Embryonic facial prominence (tissue), 1 donor: ENCODE measurements around the gene PGD.
A peak's percentile ranks its signal among the peaks of the same experiment; 100 is the strongest.
"Not testable (repeated sequence)": the region's sequence is repeated elsewhere in the genome, so short reads cannot be mapped to it uniquely, and the experiment has no call there.

ENCODE experiments used
- DNase-seq: peaks from one replicate; pipeline ENCODE4 v3.0.0-alpha.2; 2016; ENCODE audit errors: extremely low spot score

PGD gene

DNA sequence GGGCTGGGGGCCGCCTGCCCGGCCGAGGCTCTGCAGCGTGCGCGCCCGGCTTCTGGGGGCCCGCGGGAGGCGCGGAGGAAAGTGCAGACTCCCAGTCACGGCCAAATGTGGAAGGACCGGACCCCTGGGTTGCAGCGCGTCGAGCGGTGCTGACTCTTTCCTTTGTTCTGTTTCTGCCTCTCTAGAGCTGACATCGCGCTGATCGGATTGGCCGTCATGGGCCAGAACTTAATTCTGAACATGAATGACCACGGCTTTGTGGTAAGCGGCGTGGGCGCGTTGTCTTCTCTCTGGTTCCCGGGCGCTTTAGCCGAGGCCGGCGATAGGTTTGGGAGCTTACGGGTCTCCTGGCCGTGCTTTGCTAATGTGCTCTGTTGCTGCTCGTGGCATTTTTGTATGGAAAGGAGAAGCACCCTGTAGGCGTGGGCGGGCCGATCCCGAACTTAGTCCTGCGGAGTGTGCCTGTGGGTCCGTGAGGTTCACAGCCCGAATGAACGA, 629 bp downstream of the PGD start:
- DNase-seq = peak; percentile 24

DNA sequence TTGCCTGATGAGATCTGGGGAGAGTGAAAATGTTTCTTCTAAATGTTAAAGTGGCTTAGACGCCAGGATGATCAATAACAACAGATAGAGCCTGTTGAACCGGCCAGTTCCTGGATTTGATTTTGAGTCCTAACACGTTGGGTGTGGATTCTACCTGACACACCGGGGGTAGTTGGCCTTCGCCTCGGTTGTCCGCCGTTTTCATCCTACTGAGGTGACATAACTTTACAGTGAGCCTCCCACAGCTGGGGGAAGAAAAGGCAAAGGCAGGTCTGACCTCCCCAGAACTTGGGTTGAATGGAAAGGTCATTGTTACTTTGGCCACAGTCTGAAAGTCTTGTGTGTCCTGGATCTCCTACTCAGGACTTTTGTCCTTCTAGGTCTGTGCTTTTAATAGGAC, 1.1 kb downstream of the PGD start:
- DNase-seq = no peak

DNA sequence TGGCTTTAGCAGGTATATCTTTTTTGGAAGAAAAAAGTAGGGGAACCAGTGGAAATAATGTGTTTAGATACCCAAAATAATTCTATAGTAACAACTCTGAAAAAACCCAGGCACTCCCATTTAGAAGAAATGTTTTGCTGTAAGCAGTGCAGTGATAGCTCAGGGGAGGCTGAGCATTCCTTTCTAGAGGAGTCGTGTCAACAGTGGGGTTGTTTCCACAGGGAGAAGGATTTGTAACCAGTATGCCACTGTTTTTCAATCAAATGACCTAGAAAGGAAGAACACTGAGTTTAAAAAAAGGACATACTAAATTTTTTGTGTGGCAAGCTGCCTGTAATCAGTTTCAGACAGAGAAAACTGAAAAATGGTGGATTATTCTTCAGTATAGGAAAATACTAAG, 2.4 kb downstream of the PGD start:
- no peak for DNase-seq

DNA sequence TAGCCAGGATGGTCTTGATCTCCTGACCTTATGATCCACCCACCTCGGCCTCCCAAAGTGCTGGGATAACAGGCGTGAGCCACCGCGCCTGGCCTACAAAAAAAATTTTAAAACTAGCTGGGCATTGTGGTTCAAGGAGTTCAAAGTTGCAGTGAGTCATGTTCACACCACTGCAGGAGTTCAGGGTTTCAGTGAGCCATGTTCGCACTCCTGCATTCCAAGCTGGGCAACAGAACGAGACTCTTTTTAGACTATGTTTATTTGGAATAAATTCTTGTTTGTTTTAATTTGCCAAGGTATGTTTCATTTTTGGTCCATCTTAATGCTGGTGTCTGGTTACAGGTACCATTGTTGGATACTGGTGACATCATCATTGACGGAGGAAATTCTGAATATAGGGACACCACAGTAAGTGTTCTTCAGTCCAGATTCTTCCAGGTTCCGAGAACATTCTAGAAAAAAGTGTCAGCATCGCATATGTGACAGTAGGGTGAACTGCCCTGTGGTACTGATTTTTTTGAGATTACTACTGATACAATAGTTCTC, 3.9 kb downstream of the PGD start:
- DNase-seq = no peak

DNA sequence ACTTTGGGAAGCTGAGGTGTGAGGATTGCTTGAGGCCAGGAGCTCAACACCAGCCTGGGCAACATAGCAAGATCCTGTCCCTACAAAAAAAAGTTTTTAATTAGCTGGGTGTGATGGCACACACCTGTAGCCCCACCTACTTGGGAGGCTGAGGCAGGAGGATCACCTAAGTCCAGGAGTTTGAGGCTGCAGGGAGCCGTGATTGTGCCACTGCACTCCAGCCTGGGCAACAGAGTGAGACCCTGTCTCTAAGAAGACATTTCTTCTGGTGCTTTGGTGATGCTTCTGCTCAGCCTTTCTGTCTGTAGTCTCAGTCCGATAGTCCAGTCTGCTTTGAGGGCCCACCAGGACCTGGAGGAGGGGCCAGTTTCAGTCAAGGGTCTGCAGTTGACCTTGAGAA, 8.3 kb downstream of the PGD start:
- no peak for DNase-seq

DNA sequence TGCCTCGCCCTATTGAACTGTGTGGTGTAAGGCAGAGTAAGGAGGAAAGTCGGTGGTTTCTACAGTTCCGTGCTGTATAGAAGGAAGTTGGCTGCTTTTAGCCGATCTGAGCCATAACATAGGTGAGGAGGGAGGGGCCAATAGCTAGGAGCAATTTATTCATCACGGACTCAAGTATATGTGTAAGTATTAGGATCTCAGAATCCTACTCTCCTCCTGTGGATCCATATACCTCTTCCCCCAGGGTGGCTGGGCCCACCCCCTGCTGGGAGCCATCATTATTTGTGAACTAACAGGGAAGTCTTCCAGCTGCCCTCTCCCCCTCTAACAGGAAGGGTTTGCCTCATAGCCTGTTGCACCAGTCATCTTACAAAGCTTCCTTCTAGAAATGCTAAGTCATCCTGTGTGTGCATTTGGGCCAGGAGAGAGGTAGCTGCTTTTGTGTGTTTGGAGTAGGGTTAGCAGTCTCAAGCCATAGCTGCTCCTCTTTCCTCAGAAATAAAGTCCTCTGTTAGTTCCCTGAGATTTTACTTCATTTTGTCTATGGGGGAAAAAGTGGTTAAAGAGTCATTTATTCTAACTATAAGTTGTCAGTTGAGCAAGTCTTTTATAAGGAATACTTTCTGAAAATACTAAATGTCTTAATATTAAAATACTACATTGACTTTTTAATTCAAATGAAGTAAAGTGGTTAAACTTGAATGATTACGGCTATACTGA, 16.5 kb downstream of the PGD start:
- DNase-seq = no peak

DNA sequence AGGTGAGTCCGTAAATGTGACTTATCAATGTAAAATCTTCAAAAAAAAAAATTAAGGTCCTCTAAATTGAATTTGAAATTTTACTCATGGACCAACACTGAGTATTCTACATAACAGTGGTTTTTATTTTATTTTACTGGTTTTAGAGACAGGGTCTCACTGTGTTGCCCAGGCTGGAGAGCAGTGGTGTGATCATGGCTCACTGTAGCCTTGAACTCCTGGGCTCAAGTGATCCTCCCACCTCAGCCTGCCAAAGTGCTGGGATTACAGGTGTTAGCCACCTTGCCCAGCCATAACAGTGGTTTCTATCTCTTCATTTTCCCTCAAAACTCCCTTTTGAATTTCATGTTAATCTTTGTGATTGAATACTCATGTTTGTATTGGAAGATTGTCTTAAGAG, 17.1 kb downstream of the PGD start:
- DNase-seq = not testable (repeated sequence)

DNA sequence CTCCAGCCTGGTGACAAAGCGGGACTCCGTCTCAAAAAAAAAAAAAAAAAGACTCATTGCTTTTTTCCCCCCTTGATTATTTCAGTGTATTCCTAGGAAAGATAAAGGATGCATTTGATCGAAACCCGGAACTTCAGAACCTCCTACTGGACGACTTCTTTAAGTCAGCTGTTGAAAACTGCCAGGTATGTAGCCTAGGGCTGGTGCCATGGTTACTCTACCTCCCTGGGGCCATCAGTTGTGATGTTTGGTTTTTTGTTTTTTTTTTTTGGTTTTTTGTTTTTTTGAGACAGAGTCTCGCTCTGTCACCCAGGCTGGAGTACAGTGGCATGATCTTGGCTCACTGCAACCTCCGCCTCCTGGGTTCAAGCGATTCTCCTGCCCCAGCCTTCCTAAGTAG, 19.9 kb downstream of the PGD start:
- not testable (repeated sequence) for DNase-seq

DNA sequence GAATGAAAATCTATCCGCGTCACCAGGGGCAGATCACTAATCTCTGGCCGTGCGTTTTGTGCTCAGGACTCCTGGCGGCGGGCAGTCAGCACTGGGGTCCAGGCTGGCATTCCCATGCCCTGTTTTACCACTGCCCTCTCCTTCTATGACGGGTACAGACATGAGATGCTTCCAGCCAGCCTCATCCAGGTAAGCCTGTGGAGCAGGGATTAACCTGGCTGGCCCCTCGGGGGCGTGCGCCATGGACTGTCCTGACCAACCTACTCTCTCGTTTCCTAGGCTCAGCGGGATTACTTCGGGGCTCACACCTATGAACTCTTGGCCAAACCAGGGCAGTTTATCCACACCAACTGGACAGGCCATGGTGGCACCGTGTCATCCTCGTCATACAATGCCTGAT, 20.5 kb downstream of the PGD start:
- DNase-seq = no peak

DNA sequence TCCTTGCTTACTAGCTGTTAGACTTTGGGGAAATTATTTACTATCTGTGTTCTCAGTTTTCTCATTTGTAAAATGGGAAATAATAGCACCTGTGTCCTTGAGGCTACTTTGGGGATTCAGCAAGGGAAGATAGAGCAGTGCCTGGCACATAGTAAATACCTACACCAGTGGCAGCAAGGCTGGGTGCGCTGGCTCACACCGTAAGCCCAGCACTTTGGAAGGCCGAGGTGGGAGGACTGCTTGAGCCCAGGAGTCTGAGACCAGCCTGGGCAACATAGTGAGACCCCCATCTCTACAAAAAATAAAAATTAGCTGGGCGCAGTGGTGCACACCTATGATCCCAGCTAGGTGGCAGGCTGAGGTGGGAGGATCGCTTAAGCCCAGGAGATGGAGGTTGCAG, 22.8 kb downstream of the PGD start:
- no peak for DNase-seq

DNA sequence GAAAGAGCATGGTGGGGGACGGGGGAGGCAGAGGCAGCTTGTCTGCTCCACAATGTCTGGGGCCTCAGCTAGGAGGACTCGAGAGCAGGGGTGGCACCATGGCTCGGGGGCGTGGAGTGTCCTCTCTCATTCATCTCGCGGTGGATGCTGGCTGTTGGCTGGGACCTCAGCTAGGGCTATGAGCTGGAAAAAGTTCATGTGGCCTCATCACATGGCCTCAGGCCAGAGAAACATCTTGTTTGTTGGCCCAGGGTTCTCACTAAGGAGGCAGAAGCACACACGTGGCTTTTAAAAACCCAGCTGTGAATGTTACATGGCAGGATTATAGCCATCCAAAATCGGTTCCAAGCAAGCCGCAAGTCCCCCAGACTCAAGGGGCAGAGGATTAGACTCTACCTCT, 25.2 kb downstream of the PGD start:
- DNase-seq = no peak

DNA sequence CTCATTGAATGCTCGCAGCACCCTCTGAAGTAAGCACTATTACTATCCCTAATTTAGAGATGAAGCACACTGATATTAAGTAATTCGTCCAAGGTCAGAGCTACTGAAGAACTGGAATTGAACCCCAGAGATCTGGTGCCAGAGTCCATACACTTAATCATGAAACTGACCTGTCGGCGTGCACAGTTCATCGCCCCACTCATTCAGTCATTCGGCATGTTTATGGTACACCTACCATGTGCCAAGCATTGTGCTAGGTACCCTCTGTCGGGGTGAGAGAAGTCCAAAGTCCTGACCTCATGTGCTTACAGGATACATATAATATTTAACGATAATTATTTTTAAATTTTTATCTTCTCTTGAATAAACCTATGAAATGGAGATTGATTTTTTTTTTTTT, 25.8 kb downstream of the PGD start:
- DNase-seq = no peak

DNA sequence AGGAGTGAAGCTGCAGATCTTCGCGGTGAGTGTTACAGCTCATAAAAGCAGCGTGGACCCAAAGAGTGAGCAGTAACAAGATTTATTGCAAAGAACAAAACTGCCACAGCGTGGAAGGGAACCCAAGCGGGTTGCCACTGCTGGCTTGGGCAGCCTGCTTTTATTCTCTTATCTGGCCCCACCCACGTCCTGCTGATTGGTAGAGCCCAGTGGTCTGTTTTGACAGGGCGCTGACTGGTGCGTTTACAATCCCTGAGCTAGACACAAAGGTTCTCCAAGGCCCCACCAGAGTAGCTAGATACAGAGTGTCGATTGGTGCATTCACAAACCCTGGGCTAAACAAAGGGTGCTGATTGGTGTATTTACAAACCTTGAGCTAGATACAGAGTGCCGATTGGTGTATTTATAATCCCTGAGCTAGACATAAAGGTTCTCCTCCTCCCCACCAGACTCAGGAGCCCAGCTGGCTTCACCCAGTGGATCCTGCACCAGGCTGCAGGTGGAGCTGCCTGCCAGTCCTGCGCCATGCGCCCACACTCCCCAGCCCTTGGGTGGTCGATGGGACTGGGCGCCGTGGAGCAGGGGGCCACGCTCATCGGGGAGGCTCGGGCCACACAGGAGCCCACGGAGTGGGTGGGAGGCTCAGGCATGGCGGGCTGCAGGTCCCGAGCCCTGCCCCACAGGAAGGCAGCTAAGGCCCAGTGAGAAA, 27.1 kb downstream of the PGD start:
- DNase-seq = not testable (repeated sequence)

DNA sequence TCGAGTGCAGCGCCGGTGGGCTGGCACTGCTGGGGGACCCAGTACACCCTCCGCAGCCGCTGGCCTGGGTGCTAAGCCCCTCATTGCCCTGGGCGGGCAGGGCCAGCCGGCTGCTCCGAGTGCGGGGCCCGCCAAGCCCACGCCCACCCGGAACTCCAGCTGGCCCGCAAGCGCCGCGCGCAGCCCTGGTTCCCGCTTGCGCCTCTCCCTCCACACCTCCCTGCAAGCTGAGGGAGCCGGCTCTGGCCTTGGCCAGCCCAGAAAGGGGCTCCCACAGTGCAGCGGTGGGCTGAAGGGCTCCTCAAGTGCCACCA, 27.6 kb downstream of the PGD start:
- DNase-seq = not testable (repeated sequence)

DNA sequence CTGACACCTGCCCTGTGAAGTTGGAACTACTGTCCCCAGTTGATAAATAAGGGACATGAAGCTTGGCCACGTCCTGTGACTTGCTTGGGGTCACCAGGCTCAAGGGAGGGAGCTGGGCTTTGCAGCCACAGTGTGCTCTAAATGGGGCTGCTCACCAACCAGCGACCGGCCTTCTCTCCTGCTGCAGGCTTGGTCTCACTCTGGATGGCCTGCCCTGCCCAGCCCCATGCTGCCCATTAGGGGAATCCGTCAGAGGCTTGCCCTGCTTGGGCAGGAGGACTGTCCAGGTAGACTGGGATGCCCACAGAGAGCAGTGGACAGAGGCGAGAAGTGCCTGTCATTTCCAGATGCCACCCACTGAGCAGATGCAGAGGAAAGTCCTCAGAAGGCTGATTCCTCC, 30.1 kb downstream of the PGD start:
- DNase-seq = no peak

DNA sequence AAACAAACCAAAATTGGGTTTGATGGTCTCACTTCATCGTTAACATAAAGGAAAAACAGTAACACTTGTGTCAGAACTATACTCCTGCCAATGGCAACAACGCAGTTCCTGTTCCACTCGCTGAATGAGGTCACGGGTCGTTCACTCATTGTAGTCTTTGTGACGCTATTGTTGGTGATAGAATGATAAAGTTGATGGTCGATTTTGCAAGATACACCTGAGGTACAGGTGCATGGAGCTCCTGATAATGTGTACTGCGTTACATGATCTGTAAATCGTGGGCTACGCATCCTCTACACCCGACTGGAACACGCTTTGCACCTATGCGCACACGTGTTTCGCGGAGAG, 31.0 kb downstream of the PGD start:
- DNase-seq = no peak

DNA sequence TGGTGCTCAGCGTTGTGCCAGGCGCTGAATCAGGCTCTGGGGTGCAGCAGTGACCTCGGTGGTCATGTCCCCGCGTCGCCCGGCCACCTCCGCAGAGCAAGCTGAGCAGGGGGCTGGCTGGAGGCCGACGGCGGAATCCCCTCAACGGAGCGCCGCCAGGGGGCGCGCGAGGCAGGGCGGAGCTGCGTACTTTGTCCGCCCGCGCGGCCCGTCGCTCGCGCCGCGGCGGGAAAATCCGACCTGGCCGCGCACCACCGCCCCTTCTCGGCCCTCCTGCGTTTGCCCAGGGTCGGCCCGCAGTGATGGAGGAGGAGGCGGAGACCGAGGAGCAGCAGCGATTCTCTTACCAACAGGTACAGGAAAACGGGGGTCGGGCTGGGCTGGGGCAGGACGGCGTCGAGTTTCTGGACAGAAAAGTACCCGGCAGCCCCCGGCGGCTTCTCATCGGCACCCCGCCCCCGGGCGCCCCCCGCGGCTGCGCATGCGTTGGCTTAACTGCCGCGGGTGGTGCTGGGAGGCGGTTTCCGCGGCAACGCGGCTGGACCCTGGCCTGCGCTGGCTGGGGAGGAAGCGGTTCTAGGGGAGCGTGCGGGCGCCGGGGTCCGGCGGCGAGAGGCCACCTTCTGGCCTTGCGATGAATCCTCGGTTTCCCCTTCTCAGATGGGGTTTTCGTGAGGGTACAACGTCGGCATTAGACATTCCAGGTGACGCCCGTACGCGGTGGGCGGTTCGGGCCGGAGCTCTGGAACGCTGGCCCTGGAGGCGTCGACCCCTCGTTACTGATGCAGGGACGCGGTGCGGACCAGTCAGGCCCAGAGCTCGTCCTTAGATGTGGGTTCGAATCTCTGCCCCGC, 31.6 kb downstream of the PGD start, which contains the start of gene CENPS:
Gene CENPS (plus strand): TSS at position 218 of the 854 bp plus-strand sequence. CDS start 85 bp downstream, at position 303.
- DNase-seq = peak; percentile 66

DNA sequence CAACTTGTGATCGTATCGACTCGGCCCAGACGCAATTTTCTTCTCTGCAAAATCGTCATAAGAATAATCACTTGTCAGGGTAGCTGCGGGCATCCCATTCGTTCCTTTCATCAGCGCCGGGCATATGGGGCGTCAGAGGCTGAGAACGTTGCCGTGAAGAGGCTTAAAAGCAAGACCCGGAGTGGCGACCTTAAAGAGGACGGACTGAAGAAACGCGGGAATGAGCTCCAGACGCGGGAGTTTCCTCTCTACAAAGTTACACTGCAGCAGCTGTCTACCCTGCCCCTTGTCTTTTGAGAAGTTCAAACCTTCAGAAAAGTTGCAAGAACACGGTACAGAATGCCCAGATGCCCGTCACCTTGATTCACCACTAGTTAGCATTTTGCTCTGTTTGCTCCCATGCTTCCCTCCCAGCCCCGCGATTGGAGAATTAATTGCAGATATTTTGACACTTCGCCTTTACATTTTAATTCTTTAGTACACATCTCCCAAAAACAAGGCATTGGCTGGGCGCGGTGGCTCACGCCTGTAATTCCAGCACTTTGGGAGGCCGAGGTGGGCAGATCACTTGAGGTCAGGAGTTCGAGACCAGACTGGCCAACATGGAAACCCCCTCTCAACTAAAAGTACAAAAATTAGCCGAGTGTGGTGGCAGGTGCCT, 32.3 kb downstream of the PGD start:
- no peak for DNase-seq

DNA sequence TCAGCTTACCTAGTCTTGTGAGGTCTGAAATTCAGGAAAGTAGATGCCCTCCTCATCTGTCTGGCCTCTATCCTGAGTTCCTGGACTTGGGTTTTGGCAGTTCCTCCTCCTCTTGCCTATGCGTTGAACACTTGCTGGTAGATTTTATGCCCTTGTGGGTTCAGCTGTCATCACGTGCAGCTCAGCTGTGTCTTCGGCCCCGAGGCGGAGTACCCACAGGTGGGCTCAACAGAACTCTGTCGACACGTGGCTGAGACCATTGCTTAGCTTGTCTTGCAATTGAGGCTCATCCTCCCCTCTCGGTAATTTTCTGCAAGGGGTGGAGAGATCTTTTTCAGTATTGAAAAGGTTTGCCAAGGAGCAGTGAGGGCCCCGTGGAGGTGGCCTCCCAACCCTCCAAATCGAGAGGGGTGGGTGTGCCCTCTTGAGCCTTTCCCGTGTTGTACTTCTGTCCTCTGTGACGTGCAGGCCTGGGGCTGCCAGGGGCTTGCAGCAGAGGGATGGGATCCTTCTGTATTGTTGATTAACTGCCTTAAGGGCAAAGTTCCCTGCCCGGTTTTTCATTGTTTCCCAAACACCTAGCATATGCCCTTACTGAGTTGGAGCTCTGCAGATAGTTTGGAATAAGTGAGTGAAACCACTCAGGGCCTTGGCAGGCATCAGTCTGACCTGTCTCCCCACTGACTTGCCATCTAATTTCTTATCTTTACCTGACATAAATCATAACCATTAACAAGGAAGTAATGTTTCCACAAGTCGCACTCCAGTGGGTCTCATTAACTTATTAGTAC, 34.2 kb downstream of the PGD start:
- DNase-seq = no peak

DNA sequence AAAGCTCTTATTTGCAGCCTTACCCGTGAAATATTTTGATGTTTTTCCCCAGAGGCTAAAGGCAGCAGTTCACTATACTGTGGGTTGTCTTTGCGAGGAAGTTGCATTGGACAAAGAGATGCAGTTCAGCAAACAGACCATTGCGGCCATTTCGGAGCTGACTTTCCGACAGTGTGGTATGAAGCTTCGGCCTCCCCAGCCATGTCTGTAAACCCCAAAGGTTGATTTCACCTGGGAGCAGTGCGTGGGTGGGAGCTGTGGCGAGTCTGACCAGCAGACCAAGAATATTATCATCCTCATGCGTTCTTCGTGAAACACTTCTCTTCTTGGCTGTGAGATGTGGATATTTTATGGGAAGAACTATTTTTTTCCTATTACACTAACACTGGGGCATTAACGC, 34.9 kb downstream of the PGD start:
- no peak for DNase-seq

DNA sequence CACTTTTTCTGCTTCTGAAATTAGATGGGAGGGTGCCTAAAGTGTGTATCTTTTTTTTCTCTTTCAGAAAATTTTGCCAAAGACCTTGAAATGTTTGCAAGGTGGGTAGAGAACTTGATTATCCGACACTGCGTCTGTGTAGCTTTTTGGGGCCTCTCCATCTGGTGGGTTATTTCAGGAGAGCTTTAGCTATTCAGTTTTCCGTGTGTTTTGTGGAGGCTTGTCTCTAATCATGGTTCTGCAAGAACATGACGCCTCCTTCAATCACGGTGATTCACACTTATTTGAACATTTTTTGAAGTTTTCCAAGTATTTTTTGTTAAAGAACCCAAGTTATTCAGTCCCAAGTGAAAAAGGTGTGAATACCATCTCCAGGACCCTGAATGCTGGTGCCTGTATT, 35.7 kb downstream of the PGD start:
- no peak for DNase-seq
